Midbrain (tissue), 1 donor: ENCODE results near the gene MRPS26.
"Not testable (repeated sequence)": the region's sequence is repeated elsewhere in the genome, so short reads cannot be mapped to it uniquely, and the experiment has no call there.

Source experiments
- DNase-seq: peaks from one replicate; lab custom pipeline; 2025; lab: John Stamatoyannopoulos, UW

MRPS26 gene

GRCh38 chr20:3074812-3075211 is 29.0 kb downstream of the MRPS26 start:
- no peak for DNase-seq

- DNase-seq, result not testable (repeated sequence)
Observed at GRCh38 chr20:3075315-3075714, 29.5 kb downstream of the MRPS26 start.

GRCh38 chr20:3077618-3078134 is 31.8 kb downstream of the MRPS26 start:
- no peak for DNase-seq

- DNase-seq, result no peak
Observed at GRCh38 chr20:3080939-3081388, 35.1 kb downstream of the MRPS26 start.

GRCh38 chr20:3081641-3082040 is 35.8 kb downstream of the MRPS26 start:
- no peak for DNase-seq

GRCh38 chr20:3082306-3082951 is 36.6 kb downstream of the MRPS26 start:
- DNase-seq, result no peak

- no peak for DNase-seq
Observed at GRCh38 chr20:3082955-3083952, 37.4 kb downstream of the MRPS26 start.

- DNase-seq, result no peak
Observed at GRCh38 chr20:3084283-3084985, 38.6 kb downstream of the MRPS26 start, which contains the start of gene AVP. TSS of gene AVP (minus strand) at chr20:3084724. CDS start at chr20:3084674, 50 bp downstream.

- no peak for DNase-seq
Observed at GRCh38 chr20:3084986-3085360, 39.1 kb downstream of the MRPS26 start.

GRCh38 chr20:3085571-3086072 is 39.8 kb downstream of the MRPS26 start:
- DNase-seq, result no peak

- DNase-seq, result no peak
Observed at GRCh38 chr20:3088031-3088430, 42.2 kb downstream of the MRPS26 start.

- no peak for DNase-seq
Observed at GRCh38 chr20:3090565-3090964, 44.7 kb downstream of the MRPS26 start.

GRCh38 chr20:3092611-3093379 is 46.9 kb downstream of the MRPS26 start:
- DNase-seq, result no peak

- no peak for DNase-seq
Observed at GRCh38 chr20:3093861-3094361, 48.1 kb downstream of the MRPS26 start.

GRCh38 chr20:3094848-3095629 is 49.2 kb downstream of the MRPS26 start:
- no peak for DNase-seq
